HG03469 (cell line): ENCODE results near the gene FBXO34.

Experiments
- ATAC-seq: cut with Tn5 transposase; IDR thresholded peaks from one replicate; pipeline ENCODE4 v1.9.1; 2021; ENCODE audit warnings: mild to moderate bottlenecking, moderate library complexity, moderate number of reproducible peaks; ENCODE audit not compliant: unreplicated experiment

The FBXO34 gene

GRCh38 chr14:55270832-55271571, at the start of gene FBXO34:
TSS of gene FBXO34 (plus strand) at chr14:55271421. CDS start at chr14:55350391, 78,970 bp downstream.
- ATAC-seq, result peak; percentile 71

- ATAC-seq, result no peak
Observed at GRCh38 chr14:55221968-55222367, 49.3 kb upstream of the FBXO34 start.

GRCh38 chr14:55223364-55223763, 47.9 kb upstream of the FBXO34 start:
- no peak for ATAC-seq

GRCh38 chr14:55228261-55228660, 43.0 kb upstream of the FBXO34 start:
- no peak for ATAC-seq

GRCh38 chr14:55233591-55233990, 37.6 kb upstream of the FBXO34 start:
- no peak for ATAC-seq

GRCh38 chr14:55238019-55238680, 33.1 kb upstream of the FBXO34 start:
- no peak for ATAC-seq

- ATAC-seq, result no peak
Observed at GRCh38 chr14:55239320-55239719, 31.9 kb upstream of the FBXO34 start.

GRCh38 chr14:55240526-55241178, 30.6 kb upstream of the FBXO34 start:
- ATAC-seq, result no peak

GRCh38 chr14:55241673-55242072, 29.5 kb upstream of the FBXO34 start:
- no peak for ATAC-seq

GRCh38 chr14:55243386-55243785, 27.8 kb upstream of the FBXO34 start:
- ATAC-seq, result no peak

- no peak for ATAC-seq
Observed at GRCh38 chr14:55243813-55244212, 27.4 kb upstream of the FBXO34 start.

- no peak for ATAC-seq
Observed at GRCh38 chr14:55245657-55246268, 25.5 kb upstream of the FBXO34 start.

- no peak for ATAC-seq
Observed at GRCh38 chr14:55248411-55248810, 22.8 kb upstream of the FBXO34 start.

GRCh38 chr14:55249423-55249822, 21.8 kb upstream of the FBXO34 start:
- ATAC-seq, result no peak

- no peak for ATAC-seq
Observed at GRCh38 chr14:55253276-55253675, 17.9 kb upstream of the FBXO34 start.

- ATAC-seq, result no peak
Observed at GRCh38 chr14:55254581-55254980, 16.6 kb upstream of the FBXO34 start.

- no peak for ATAC-seq
Observed at GRCh38 chr14:55255979-55256378, 15.2 kb upstream of the FBXO34 start.

GRCh38 chr14:55256586-55256985, 14.6 kb upstream of the FBXO34 start:
- no peak for ATAC-seq

- no peak for ATAC-seq
Observed at GRCh38 chr14:55265197-55265596, 6.0 kb upstream of the FBXO34 start.

GRCh38 chr14:55267820-55268219, 3.4 kb upstream of the FBXO34 start:
- no peak for ATAC-seq

GRCh38 chr14:55271572-55272298, 514 bp downstream of the FBXO34 start:
- peak; percentile 23 for ATAC-seq
